ENCODE data around the gene CACNA1C. TPM values are rescaled to one million over a fixed set of nuclear protein-coding genes. Genes with fewer than 3 reads are reported as not detected.

CACNA1C gene
- total and polyA plus RNA-seq, 2 of the 4 experiments (the other 2 are of a cell fraction), result 1.6 to 2.6 TPM

DNA sequence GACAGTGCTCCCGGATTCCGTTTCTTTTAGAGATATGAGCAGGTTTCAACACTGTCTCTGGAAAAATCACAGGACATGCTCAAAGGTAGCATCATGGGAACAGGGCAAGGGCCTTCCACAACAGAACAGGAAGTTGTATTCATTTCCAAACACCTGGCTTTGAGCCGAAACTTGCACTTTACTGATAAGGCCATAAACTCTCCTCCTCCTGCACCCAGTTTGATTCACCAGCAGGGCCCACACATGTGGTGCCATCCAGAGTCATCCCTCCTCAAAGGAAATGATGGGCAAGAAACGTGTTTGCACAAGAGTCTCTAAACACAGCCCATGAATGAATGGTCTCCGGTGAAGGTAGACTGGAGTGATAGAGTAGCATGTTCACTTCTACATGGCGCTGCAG, 473.6 kb downstream of the CACNA1C start:
- H2BK20ac ChIP-seq (ENCODE audit: low read depth, low read length), result no peak overlapping the region
- no peak overlapping the region for H3K4ac ChIP-seq (ENCODE audit: low read depth, low read length)
- H4K8ac ChIP-seq (ENCODE audit: low read depth in 2 of 2, low read length in 2 of 2), result no peak overlapping the region
- intact Hi-C loops (cut with micrococcal nuclease) (no loop called here), in situ Hi-C loops (cut with MboI; ENCODE audit: low sequenced_read_pairs) (no loop called here), dilution Hi-C loops (cut with HindIII; ENCODE audit: low sequenced_read_pairs, unreplicated experiment) (no loop called here)
- POLR2A ChIA-PET (ENCODE audit: unreplicated experiment), result no interaction called here
- no peak overlapping the region for H4K91ac ChIP-seq (ENCODE audit: insufficient read depth, low read depth, low read length)
- 0 out of 2 replicates have a peak, but pooled peaks cover 4% of the 10 kb centered on the region for H4K20me1 ChIP-seq (ENCODE audit: insufficient read depth, low read length)
- H2BK5ac ChIP-seq (ENCODE audit: low read depth, low read length, poor library complexity, severe bottlenecking), result no peak overlapping the region
- no peak for TF ChIP-seq POLR2A (IDR thresholded peaks at IDR 0.05; ENCODE audit: low read depth, low read length)
- no peak for DNase-seq
- H2AK9ac ChIP-seq (replicated peaks; ENCODE audit: low read depth, low read length, poor library complexity), result no peak overlapping the region
- H2AFZ ChIP-seq (replicated peaks; ENCODE audit: low read length, poor library complexity), result no peak overlapping the region
- no peak overlapping the region for H3K4me2 ChIP-seq (ENCODE audit: low read depth, low read length)
- no peaks in the 10 kb centered on the region for H3K9me3 ChIP-seq (ENCODE audit: control insufficient read depth, insufficient read depth, low read length)
- peaks cover 13% of the 10 kb centered on the region for H3K36me3 ChIP-seq (ENCODE audit: control insufficient read depth, insufficient read depth, low read length)
- peaks cover 2% of the 10 kb centered on the region; the same call in 1 of the 2 replicates for H3K27me3 ChIP-seq (ENCODE audit: control insufficient read depth, insufficient read depth, low read length)
- CTCF ChIA-PET, result no interaction called here
- no peak overlapping the region for H4K5ac ChIP-seq (ENCODE audit: low read depth, low read length)
- H3K23ac ChIP-seq (ENCODE audit: low read depth, low read length), result no peak overlapping the region
- H3K14ac ChIP-seq (replicated peaks; ENCODE audit: low read depth, low read length), result no peak overlapping the region
- no peak overlapping the region for H3K4me3 ChIP-seq (ENCODE audit: insufficient read depth, low read depth, low read length)
- BruUV-seq (replicated peaks), result no TSS peak
- H3K9me1 ChIP-seq (ENCODE audit: insufficient read depth, low read length), result no peaks in the 10 kb centered on the region; the same call in 1 of the 2 replicates
- no peak overlapping the region for H2AK5ac ChIP-seq (ENCODE audit: low read depth, low read length)
- H3K56ac ChIP-seq (ENCODE audit: extremely low read depth, insufficient read depth, low read length), result no peak overlapping the region
- H2BK120ac ChIP-seq (ENCODE audit: low read depth, low read length), result no peak overlapping the region
- WGBS, 2 experiments (ENCODE audit: extremely low coverage in 2 of 2, insufficient read length in 1 of 2), result no CpG with 5 or more reads among the region's 6 CpGs
- H3K18ac ChIP-seq (ENCODE audit: low read depth, low read length), result no peak overlapping the region
- H3K27ac ChIP-seq (ENCODE audit: insufficient read depth, low read length), result no peak overlapping the region
- H3K79me1 ChIP-seq (ENCODE audit: low read depth in 1 of 2, low read length in 2 of 2), result no peaks in the 10 kb centered on the region
- no peak for ATAC-seq (ENCODE audit: low read depth)
- no peak overlapping the region for H3K9ac ChIP-seq (ENCODE audit: low read depth, low read length)
- H3K4me1 ChIP-seq (ENCODE audit: control insufficient read depth, insufficient read depth, low read length), result no peaks in the 10 kb centered on the region
- no peak overlapping the region for H2BK15ac ChIP-seq (ENCODE audit: low read depth, low read length)

Data from IMR-90 (cell line).